OCI-LY1 (cell line): ENCODE measurements around the gene FAM98B.

ENCODE experiments used
- H2AFZ ChIP-seq: fragments of 200-600 bp; sonication (generic), shearing (Covaris generic); 2 replicates; pipeline ENCODE4 v1.6.0; 2014; ENCODE audit warnings: antibody characterized with exemption, mild to moderate bottlenecking, low read length
- H3F3A ChIP-seq: fragments of 200-600 bp; sonication (generic), shearing (Covaris generic); 2 replicates; pipeline ENCODE4 v1.6.0; 2014; ENCODE audit warnings: mild to moderate bottlenecking, antibody characterized with exemption, low read length, moderate library complexity; ENCODE audit not compliant: insufficient read depth
- H3K27ac ChIP-seq: fragments of 200-600 bp; sonication (generic); 2 replicates; pipeline ENCODE4 v1.5.1; 2014; ENCODE audit warnings: low read length, mixed run types, mild to moderate bottlenecking, low read depth; ENCODE audit not compliant: poor library complexity, severe bottlenecking
- H3K27me3 ChIP-seq: fragments of 200-600 bp; sonication (generic); 2 replicates; pipeline ENCODE4 v1.6.0; 2014; ENCODE audit warnings: antibody characterized with exemption, mild to moderate bottlenecking, low read length, moderate library complexity; ENCODE audit not compliant: insufficient read depth
- H3K36me3 ChIP-seq: fragments of 200-600 bp; sonication (generic); 2 replicates; pipeline ENCODE4 v1.6.1; 2014; ENCODE audit warnings: mild to moderate bottlenecking, antibody characterized with exemption, low read length, moderate library complexity, mixed read lengths; ENCODE audit not compliant: insufficient read depth
- H3K4me1 ChIP-seq: fragments of 200-600 bp; sonication (generic); 2 replicates; pipeline ENCODE4 v1.5.1; 2014; ENCODE audit warnings: mild to moderate bottlenecking, low read length, moderate library complexity; ENCODE audit not compliant: insufficient read depth, severe bottlenecking
- H3K4me2 ChIP-seq: fragments of 200-600 bp; sonication (generic), shearing (Covaris generic); 2 replicates; pipeline ENCODE4 v1.6.1; 2014; ENCODE audit warnings: low read length
- H3K4me3 ChIP-seq: fragments of 200-600 bp; sonication (generic); 2 replicates; pipeline ENCODE4 v1.5.1; 2014; ENCODE audit warnings: low read length, low read depth, mild to moderate bottlenecking, mixed read lengths; ENCODE audit not compliant: poor library complexity, severe bottlenecking
- H3K79me2 ChIP-seq: fragments of 200-600 bp; shearing (Covaris generic); 2 replicates; pipeline ENCODE4 v1.6.1; 2016; ENCODE audit warnings: mixed run types, low read length, mixed read lengths; ENCODE audit not compliant: insufficient read depth
- H3K9ac ChIP-seq: fragments of 200-600 bp; sonication (generic), shearing (Covaris generic); 2 replicates; pipeline ENCODE4 v1.6.1; 2014; ENCODE audit warnings: mild to moderate bottlenecking, low read length, mixed read lengths
- H3K9me2 ChIP-seq: fragments of 200-600 bp; sonication (generic), shearing (Covaris generic); 2 replicates; pipeline ENCODE4 v1.6.1; 2014; ENCODE audit warnings: low read depth, mild to moderate bottlenecking, low read length, mixed read lengths
- H3K9me3 ChIP-seq: fragments of 200-600 bp; shearing (Covaris generic); 2 replicates; pipeline ENCODE4 v1.6.1; 2014; ENCODE audit warnings: low read length, mixed read lengths
- H4K20me1 ChIP-seq: fragments of 200-600 bp; sonication (generic), shearing (Covaris generic); 2 replicates; pipeline ENCODE4 v1.6.0; 2016; ENCODE audit warnings: mild to moderate bottlenecking, low read length; ENCODE audit not compliant: insufficient read depth
- EZH2 ChIP-seq: fragments of 200-600 bp; sonication (generic), shearing (Covaris generic); IDR thresholded peaks from 2 replicates; pipeline ENCODE4 v1.8.0; 2017; ENCODE audit warnings: borderline replicate concordance, mixed run types, mild to moderate bottlenecking, antibody characterized with exemption, low read length, moderate library complexity, mixed read lengths
- TF ChIP-seq, protein P1 (sequence below): fragments of 200-600 bp; sonication (generic), shearing (Covaris generic); IDR thresholded peaks from 2 replicates; pipeline ENCODE4 v1.5.1; 2017; ENCODE audit warnings: mild to moderate bottlenecking, antibody characterized with exemption, low read length, moderate library complexity, mixed read lengths

The FAM98B gene

DNA sequence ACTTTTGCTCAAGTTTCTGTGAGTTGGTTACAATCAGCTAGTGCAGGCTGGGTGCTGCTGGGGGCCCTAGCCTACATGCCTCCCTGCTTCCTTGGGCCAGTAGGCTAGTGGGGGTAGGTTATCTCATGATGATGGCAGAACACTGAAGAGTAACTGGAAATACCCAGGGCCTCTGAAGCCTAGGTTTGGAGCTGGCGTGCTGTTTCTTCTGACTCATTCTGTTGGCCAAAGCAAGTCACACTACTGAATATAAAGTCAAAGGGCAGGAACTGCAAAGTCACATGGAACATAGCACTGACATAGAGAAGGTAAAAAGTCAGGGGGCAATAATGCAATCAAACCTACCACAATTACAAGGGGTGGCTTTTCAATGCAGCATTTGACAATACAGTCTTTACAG is 76.2 kb downstream of the FAM98B start:
- no peak overlapping the region for H3K9ac ChIP-seq
- peaks cover 5% of the 10 kb centered on the region; the same call in 1 of the 2 replicates for H3K36me3 ChIP-seq
- no peaks in the 10 kb centered on the region for H3K27me3 ChIP-seq
- H3K4me2 ChIP-seq = no peak overlapping the region
- H3K4me1 ChIP-seq = no peaks in the 10 kb centered on the region
- no peak overlapping the region for H3K27ac ChIP-seq
- no peaks in the 10 kb centered on the region for H3F3A ChIP-seq
- no peaks in the 10 kb centered on the region for H3K9me2 ChIP-seq
- H4K20me1 ChIP-seq = no peaks in the 10 kb centered on the region
- H3K79me2 ChIP-seq = no peaks in the 10 kb centered on the region
- TF ChIP-seq, protein P1, sequence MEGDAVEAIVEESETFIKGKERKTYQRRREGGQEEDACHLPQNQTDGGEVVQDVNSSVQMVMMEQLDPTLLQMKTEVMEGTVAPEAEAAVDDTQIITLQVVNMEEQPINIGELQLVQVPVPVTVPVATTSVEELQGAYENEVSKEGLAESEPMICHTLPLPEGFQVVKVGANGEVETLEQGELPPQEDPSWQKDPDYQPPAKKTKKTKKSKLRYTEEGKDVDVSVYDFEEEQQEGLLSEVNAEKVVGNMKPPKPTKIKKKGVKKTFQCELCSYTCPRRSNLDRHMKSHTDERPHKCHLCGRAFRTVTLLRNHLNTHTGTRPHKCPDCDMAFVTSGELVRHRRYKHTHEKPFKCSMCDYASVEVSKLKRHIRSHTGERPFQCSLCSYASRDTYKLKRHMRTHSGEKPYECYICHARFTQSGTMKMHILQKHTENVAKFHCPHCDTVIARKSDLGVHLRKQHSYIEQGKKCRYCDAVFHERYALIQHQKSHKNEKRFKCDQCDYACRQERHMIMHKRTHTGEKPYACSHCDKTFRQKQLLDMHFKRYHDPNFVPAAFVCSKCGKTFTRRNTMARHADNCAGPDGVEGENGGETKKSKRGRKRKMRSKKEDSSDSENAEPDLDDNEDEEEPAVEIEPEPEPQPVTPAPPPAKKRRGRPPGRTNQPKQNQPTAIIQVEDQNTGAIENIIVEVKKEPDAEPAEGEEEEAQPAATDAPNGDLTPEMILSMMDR = no peak
- TF ChIP-seq EZH2 = no peak
- H3K4me3 ChIP-seq = no peak overlapping the region
- H2AFZ ChIP-seq = no peak overlapping the region
- no peaks in the 10 kb centered on the region for H3K9me3 ChIP-seq

DNA sequence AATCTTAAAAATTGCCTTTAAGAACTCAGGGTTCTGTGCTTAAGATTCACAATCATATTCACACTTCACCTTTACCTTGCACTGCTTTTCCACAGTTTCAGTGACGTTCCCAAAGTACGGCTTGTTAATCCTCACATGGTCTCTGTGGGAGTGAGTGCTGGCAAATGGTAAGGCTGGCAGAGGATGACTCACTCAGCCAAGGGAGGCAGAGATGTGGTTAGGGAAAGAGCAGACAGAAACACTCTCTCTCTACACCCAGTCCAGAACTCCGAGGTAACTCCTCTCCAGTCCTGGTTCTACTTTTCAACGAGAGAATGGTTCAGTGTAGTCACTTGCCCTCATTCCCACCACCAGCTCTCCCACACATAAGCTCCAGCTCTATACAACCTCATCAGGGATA is 77.6 kb downstream of the FAM98B start:
- H3K9me2 ChIP-seq = no peaks in the 10 kb centered on the region
- H3K4me3 ChIP-seq = no peak overlapping the region
- no peaks in the 10 kb centered on the region for H4K20me1 ChIP-seq
- H2AFZ ChIP-seq = no peak overlapping the region
- H3K9ac ChIP-seq = no peak overlapping the region
- no peaks in the 10 kb centered on the region for H3K9me3 ChIP-seq
- no peaks in the 10 kb centered on the region for H3K79me2 ChIP-seq
- no peaks in the 10 kb centered on the region for H3K27me3 ChIP-seq
- H3K4me1 ChIP-seq = no peaks in the 10 kb centered on the region
- peaks cover 5% of the 10 kb centered on the region; the same call in 1 of the 2 replicates for H3K36me3 ChIP-seq
- no peak overlapping the region for H3K27ac ChIP-seq
- H3F3A ChIP-seq = no peaks in the 10 kb centered on the region
- TF ChIP-seq, protein P1 = no peak
- no peak for TF ChIP-seq EZH2
- H3K4me2 ChIP-seq = no peak overlapping the region

GRCh38 chr15:38532728-38533127 is 78.8 kb downstream of the FAM98B start:
- Histone ChIP-seq H3K9ac (no peak overlapping the region), H2AFZ (no peak overlapping the region), H3K36me3 (peaks cover 5% of the 10 kb centered on the region; the same call in 1 of the 2 replicates), H3K27me3 (no peaks in the 10 kb centered on the region), H3K4me3 (no peak overlapping the region), H3K9me2 (no peaks in the 10 kb centered on the region), H3K4me1 (no peaks in the 10 kb centered on the region), H3K4me2 (no peak overlapping the region), H3K79me2 (no peaks in the 10 kb centered on the region), H4K20me1 (no peaks in the 10 kb centered on the region), H3K9me3 (no peaks in the 10 kb centered on the region), H3K27ac (no peak overlapping the region), H3F3A (no peaks in the 10 kb centered on the region)
- TF ChIP-seq, protein P1 = no peak
- TF ChIP-seq EZH2 = no peak
